Gastrocnemius medialis (tissue), 4 donors: Measurements from ENCODE around the gene OR14J1. TPM values are rescaled to one million over a fixed set of nuclear protein-coding genes. Genes with fewer than 3 reads are reported as not detected.
"Not testable (repeated sequence)": the region's sequence is repeated elsewhere in the genome, so short reads cannot be mapped to it uniquely, and the experiment has no call there.

Experiments used
- ATAC-seq, 2 donors: fragments of 150-250 bp; one replicate each; pipeline ENCODE4 v1.9.1; 2016
- DNase-seq, 2 donors: peaks; one replicate each; pipeline ENCODE4 v3.0.0-alpha.2; 2019
- H3K27ac ChIP-seq, 4 donors: fragments of 200-600 bp; sonication (generic); 1 replicate in 1 of 4; 2 replicates in 3 of 4; pipeline ENCODE4 v1.5.1; 2016 to 2018; ENCODE audit warnings: mild to moderate bottlenecking in 2 of 4, moderate library complexity in 1 of 4
- H3K27me3 ChIP-seq, 3 donors: fragments of 200-600 bp; sonication (generic) in 2 of 3; 1 replicate in 1 of 3; 2 replicates in 2 of 3; pipeline versions ENCODE4 v1.5.1 to v1.6.0; 2016 to 2019; ENCODE audit warnings: mild to moderate bottlenecking in 1 of 3, moderate library complexity in 1 of 3
- H3K36me3 ChIP-seq, 2 donors: fragments of 200-600 bp; sonication (generic) in 1 of 2; one replicate each; pipeline ENCODE4 v1.5.1; 2017 to 2018
- H3K4me1 ChIP-seq, 2 donors: fragments of 200-600 bp; sonication (generic) in 1 of 2; one replicate each; pipeline ENCODE4 v1.5.1; 2016 to 2017; ENCODE audit warnings: mild to moderate bottlenecking in 2 of 2
- H3K4me3 ChIP-seq, 4 donors: fragments of 200-600 bp; sonication (generic) in 3 of 4; 1 replicate in 1 of 4; 2 replicates in 3 of 4; pipeline ENCODE4 v1.5.1; 2016 to 2019; ENCODE audit warnings: mild to moderate bottlenecking in 2 of 4
- H3K9me3 ChIP-seq, 3 donors: fragments of 200-600 bp; sonication (generic) in 2 of 3; 1 replicate in 1 of 3; 2 replicates in 2 of 3; pipeline ENCODE4 v1.5.1; 2016 to 2019
- POLR2A ChIP-seq, 2 donors: fragments of 450-650 bp; IDR thresholded peaks; one replicate each; pipeline ENCODE4 v1.6.1; 2017; ENCODE audit warnings: antibody characterized with exemption in 2 of 2, mild to moderate bottlenecking in 2 of 2, moderate library complexity in 2 of 2
- in situ Hi-C, 4 donors: fragments of 200-750 bp; cut with MboI; loops; one replicate each; pipeline versions ENCODE4 v1.15.0 to v1.8.0; 2017; ENCODE audit warnings: low sequenced_read_pairs in 4 of 4
- intact Hi-C: fragments of 100-400 bp; cut with DNase I; formaldehyde crosslinking; loops from one replicate; pipeline ENCODE4 v1.15.1; 2023; ENCODE audit warnings: low total_unique reads
- total RNA-seq, 4 donors: library from RNA; depleted of rRNA; stranded (reverse); fragments of >200 nt; gene quantifications; one replicate each; pipeline versions ENCODE4 v1.1.0 to v1.2.3, GENCODE V29; 2016
- TF ChIP-seq, protein P1 (sequence below), 5 experiments: fragments of 450-650 bp in 3 of 5; fragments of 200-600 bp in 2 of 5; sonication (generic) in 2 of 5; IDR thresholded peaks in 4 of 5; conservative IDR thresholded peaks in 1 of 5; 1 replicate in 4 of 5; 2 replicates in 1 of 5; pipeline ENCODE4 v1.5.1; 2016 to 2019; ENCODE audit warnings: antibody characterized with exemption in 5 of 5, mild to moderate bottlenecking in 3 of 5, moderate library complexity in 3 of 5

Gene OR14J1
- total RNA-seq, 4 donors from 2014 or later, result not detected

GRCh38 chr6:29294499-29294914 is 7.0 kb upstream of the OR14J1 start:
- no peaks in the 10 kb centered on the region for H3K27me3 ChIP-seq
- TF ChIP-seq, protein P1, sequence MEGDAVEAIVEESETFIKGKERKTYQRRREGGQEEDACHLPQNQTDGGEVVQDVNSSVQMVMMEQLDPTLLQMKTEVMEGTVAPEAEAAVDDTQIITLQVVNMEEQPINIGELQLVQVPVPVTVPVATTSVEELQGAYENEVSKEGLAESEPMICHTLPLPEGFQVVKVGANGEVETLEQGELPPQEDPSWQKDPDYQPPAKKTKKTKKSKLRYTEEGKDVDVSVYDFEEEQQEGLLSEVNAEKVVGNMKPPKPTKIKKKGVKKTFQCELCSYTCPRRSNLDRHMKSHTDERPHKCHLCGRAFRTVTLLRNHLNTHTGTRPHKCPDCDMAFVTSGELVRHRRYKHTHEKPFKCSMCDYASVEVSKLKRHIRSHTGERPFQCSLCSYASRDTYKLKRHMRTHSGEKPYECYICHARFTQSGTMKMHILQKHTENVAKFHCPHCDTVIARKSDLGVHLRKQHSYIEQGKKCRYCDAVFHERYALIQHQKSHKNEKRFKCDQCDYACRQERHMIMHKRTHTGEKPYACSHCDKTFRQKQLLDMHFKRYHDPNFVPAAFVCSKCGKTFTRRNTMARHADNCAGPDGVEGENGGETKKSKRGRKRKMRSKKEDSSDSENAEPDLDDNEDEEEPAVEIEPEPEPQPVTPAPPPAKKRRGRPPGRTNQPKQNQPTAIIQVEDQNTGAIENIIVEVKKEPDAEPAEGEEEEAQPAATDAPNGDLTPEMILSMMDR (IDR thresholded peaks at IDR 0.05 in 4 of 5, conservative IDR thresholded peaks at IDR 0.05 in 1 of 5), result no peak
- no peak for TF ChIP-seq POLR2A (IDR thresholded peaks at IDR 0.05)
- DNase-seq (no peak), ATAC-seq (no peak)
- H3K27ac ChIP-seq, result no peak overlapping the region
- H3K4me3 ChIP-seq, result no peak overlapping the region
- intact Hi-C loops, result no loop called here
- in situ Hi-C loops, result no loop called here
- no peaks in the 10 kb centered on the region for H3K36me3 ChIP-seq
- H3K9me3 ChIP-seq, result no peaks in the 10 kb centered on the region
- H3K4me1 ChIP-seq, result no peaks in the 10 kb centered on the region

DNA sequence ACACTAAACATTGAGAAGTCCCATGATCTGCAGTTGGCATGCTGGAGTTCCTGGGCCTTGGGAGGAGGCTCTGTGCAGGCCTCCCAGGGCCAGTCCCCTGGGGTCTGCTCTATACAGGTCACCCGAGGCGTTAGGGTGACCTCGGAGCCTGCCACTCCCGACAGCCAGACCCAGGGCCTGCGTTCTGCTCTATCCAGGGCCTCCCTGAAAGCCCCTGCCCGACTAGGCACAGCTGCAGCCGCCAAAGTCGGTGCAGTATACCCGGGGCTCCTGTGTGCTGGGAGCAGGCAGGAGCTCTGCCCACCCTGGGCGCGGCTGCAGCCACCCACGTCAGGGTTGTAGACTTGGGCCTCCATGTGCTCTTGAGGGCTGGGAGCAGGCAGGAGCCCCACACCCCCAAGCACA is 6.3 kb upstream of the OR14J1 start:
- no peaks in the 10 kb centered on the region for H3K4me1 ChIP-seq
- TF ChIP-seq, protein P1 (IDR thresholded peaks at IDR 0.05 in 4 of 5, conservative IDR thresholded peaks at IDR 0.05 in 1 of 5), result no peak
- TF ChIP-seq POLR2A (IDR thresholded peaks at IDR 0.05), result no peak
- in situ Hi-C loops, result no loop called here
- no peak for ATAC-seq
- no peak for DNase-seq
- H3K4me3 ChIP-seq, result no peak overlapping the region
- no peaks in the 10 kb centered on the region for H3K9me3 ChIP-seq
- intact Hi-C loops, result no loop called here
- H3K27ac ChIP-seq, result no peak overlapping the region
- no peaks in the 10 kb centered on the region for H3K36me3 ChIP-seq
- no peaks in the 10 kb centered on the region for H3K27me3 ChIP-seq

DNA sequence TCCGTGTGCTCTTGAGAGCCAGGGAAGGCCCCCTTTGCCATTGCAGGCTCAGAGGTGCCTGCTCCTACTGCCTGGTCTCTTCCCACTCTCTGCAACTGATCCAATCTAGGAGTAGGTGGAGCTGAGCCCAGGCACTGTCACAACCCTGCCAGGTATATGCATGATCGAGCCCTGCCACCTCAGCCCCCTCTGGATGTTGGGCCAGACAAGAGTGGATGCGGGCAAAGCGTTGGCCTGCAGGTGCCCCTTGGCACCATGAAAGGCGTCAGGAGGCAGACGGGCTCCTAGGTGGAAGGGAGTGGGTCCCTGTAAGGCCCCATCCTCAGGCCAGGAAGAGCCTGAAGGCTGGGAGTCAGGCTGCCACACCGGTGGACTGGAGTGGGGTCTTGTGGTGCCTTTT is 5.9 kb upstream of the OR14J1 start:
- DNase-seq (no peak), ATAC-seq (no peak)
- Histone ChIP-seq H3K9me3 (no peaks in the 10 kb centered on the region), H3K4me1 (no peaks in the 10 kb centered on the region), H3K4me3 (no peak overlapping the region), H3K27me3 (no peaks in the 10 kb centered on the region), H3K36me3 (no peaks in the 10 kb centered on the region), H3K27ac (no peak overlapping the region)
- intact Hi-C loops, result no loop called here
- TF ChIP-seq, protein P1 (IDR thresholded peaks at IDR 0.05 in 4 of 5, conservative IDR thresholded peaks at IDR 0.05 in 1 of 5), result no peak
- TF ChIP-seq POLR2A (IDR thresholded peaks at IDR 0.05), result no peak
- in situ Hi-C loops, result no loop called here

DNA sequence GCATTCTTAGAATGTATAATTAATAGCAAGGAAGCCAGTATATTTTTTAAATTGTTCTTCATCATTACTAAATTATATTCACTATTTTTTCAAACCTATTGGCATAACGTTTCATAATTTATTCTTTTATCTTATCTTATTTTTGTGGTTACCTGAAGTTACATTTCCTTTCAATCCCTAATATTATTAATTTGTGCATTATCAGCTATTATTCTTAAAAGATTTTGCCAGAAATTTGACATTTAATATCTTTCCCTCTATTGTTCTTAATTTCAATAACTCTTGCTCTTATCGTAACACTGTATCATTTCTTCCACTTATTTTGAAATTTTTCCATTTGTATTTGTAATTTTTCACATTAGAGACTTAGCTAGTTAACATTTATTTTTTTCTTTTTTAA is 18.4 kb downstream of the OR14J1 start:
- in situ Hi-C loops, result no loop called here
- DNase-seq (no peak), ATAC-seq (no peak)

DNA sequence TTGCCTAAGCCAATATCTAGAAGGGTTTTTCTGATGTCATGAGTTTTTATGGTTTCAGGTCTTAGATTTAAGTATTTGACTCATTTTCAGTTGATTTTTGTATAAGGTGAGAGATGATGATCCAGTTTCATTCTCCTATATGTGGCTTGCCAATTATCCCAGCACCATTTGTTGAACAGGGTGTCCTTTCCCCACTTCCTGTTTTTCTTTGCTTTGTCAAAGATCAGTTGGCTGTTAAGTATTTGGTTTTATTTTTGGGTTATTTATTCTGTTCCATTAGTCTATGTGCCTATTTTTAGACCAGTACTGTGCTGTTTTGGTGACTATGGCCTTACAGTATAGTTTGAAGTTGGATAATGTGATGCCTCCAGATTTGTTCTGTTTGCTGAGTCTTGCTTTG is 21.8 kb downstream of the OR14J1 start:
- H3K9me3 ChIP-seq, DNase-seq, H3K4me1 ChIP-seq, H3K27ac ChIP-seq, intact Hi-C loops, H3K4me3 ChIP-seq, H3K36me3 ChIP-seq, H3K27me3 ChIP-seq, in situ Hi-C loops, ATAC-seq: not testable (repeated sequence)

More for the DNA sequence above, 18.4 kb downstream of the OR14J1 start:
- no peaks in the 10 kb centered on the region for H3K9me3 ChIP-seq
- no peak overlapping the region for H3K4me3 ChIP-seq
- intact Hi-C loops, result no loop called here
- H3K27ac ChIP-seq, result no peak overlapping the region
- TF ChIP-seq, protein P1 (IDR thresholded peaks at IDR 0.05 in 4 of 5, conservative IDR thresholded peaks at IDR 0.05 in 1 of 5), result no peak
- TF ChIP-seq POLR2A (IDR thresholded peaks at IDR 0.05), result no peak
- H3K4me1 ChIP-seq, result no peaks in the 10 kb centered on the region
- no peaks in the 10 kb centered on the region for H3K27me3 ChIP-seq
- H3K36me3 ChIP-seq, result no peaks in the 10 kb centered on the region
